Neural cell (in vitro differentiated cells): ENCODE results near the gene LYRM7. TPM values are rescaled to one million over a fixed set of nuclear protein-coding genes. Genes with fewer than 3 reads are reported as not detected.

Source experiments
- H2AFZ ChIP-seq: fragments of 200-600, 300-800 bp; sonication (generic), shearing (Covaris generic); 2 replicates; pipeline ENCODE4 v1.6.0; 2014; ENCODE audit warnings: low read depth, mild to moderate bottlenecking, antibody characterized with exemption, low read length, moderate library complexity
- H3F3A ChIP-seq: fragments of 200-600 bp; shearing (Covaris generic); 2 replicates; pipeline ENCODE4 v1.6.1; 2016; ENCODE audit warnings: mild to moderate bottlenecking, moderate library complexity, mixed read lengths, antibody characterized with exemption, low read length; ENCODE audit not compliant: insufficient read depth, poor library complexity, severe bottlenecking
- H3K27ac ChIP-seq: fragments of 200-600, 300-800 bp; sonication (generic), shearing (Covaris generic); 2 replicates; pipeline ENCODE4 v1.5.1; 2014; ENCODE audit warnings: mild to moderate bottlenecking, low read length, moderate library complexity
- H3K27me3 ChIP-seq: fragments of 300-800, 200-600 bp; sonication (generic), shearing (Covaris generic); 2 replicates; pipeline ENCODE4 v1.6.0; 2014; ENCODE audit warnings: mild to moderate bottlenecking, low read depth, low read length, moderate library complexity; ENCODE audit not compliant: insufficient read depth
- H3K36me3 ChIP-seq: fragments of 300-800, 200-600 bp; sonication (generic), shearing (Covaris generic); 2 replicates; pipeline ENCODE4 v1.5.1; 2014; ENCODE audit warnings: mild to moderate bottlenecking, antibody characterized with exemption, low read length, moderate library complexity; ENCODE audit not compliant: insufficient read depth
- H3K4me2 ChIP-seq: fragments of 300-800, 200-600 bp; sonication (generic), shearing (Covaris generic); 2 replicates; pipeline ENCODE4 v1.6.0; 2014; ENCODE audit warnings: mild to moderate bottlenecking, low read length
- H3K4me3 ChIP-seq: fragments of 300-800, 200-600 bp; sonication (generic), shearing (Covaris generic); 2 replicates; pipeline ENCODE4 v1.5.1; 2014; ENCODE audit warnings: mild to moderate bottlenecking, low read length, moderate library complexity
- H3K79me2 ChIP-seq: fragments of 200-600 bp; shearing (Covaris generic); replicated peaks from 2 replicates; pipeline ENCODE4 v1.6.0; 2014; ENCODE audit warnings: mild to moderate bottlenecking, low read length, moderate library complexity; ENCODE audit not compliant: insufficient read depth
- H3K9ac ChIP-seq: fragments of 300-800, 200-600 bp; sonication (generic), shearing (Covaris generic); 2 replicates; pipeline ENCODE4 v1.6.1; 2016; ENCODE audit warnings: mild to moderate bottlenecking, low read length, mixed read lengths
- H3K9me2 ChIP-seq: fragments of 200-600 bp; shearing (Covaris generic); 2 replicates; pipeline ENCODE4 v1.6.1; 2016; ENCODE audit warnings: mild to moderate bottlenecking, low read length, mixed read lengths; ENCODE audit not compliant: insufficient read depth
- H3K9me3 ChIP-seq: fragments of 200-600, 300-800 bp; sonication (generic), shearing (Covaris generic); 2 replicates; pipeline ENCODE4 v1.6.1; 2016; ENCODE audit warnings: mild to moderate bottlenecking, mixed run types, low read length, moderate library complexity, mixed read lengths
- H4K20me1 ChIP-seq: fragments of 200-600 bp; shearing (Covaris generic); 2 replicates; pipeline ENCODE4 v1.6.1; 2016; ENCODE audit warnings: mild to moderate bottlenecking, mixed run types; ENCODE audit not compliant: insufficient read depth
- CTCF ChIP-seq: fragments of 450-650 bp; IDR thresholded peaks from 2 replicates; pipeline ENCODE4 v1.5.1; 2014; ENCODE audit warnings: antibody characterized with exemption, mild to moderate bottlenecking, moderate library complexity; ENCODE audit not compliant: poor library complexity, severe bottlenecking
- EP300 ChIP-seq: fragments of 450-650 bp; conservative IDR thresholded peaks from 2 replicates; pipeline ENCODE4 v1.6.1; 2014; ENCODE audit warnings: antibody characterized with exemption, mild to moderate bottlenecking, moderate library complexity; ENCODE audit not compliant: poor library complexity, severe bottlenecking
- EZH2 ChIP-seq: fragments of 200-600, 300-800 bp; shearing (Covaris generic), sonication (generic); IDR thresholded peaks from 2 replicates; pipeline ENCODE4 v1.6.1; 2014; ENCODE audit warnings: antibody characterized with exemption, low read length, borderline replicate concordance, mild to moderate bottlenecking; ENCODE audit not compliant: insufficient read depth, poor library complexity, severe bottlenecking
- MXI1 ChIP-seq: fragments of 450-650 bp; conservative IDR thresholded peaks from 2 replicates; pipeline ENCODE4 v1.6.1; 2014; ENCODE audit warnings: antibody characterized with exemption, mild to moderate bottlenecking; ENCODE audit not compliant: poor library complexity, severe bottlenecking
- POLR2AphosphoS5 ChIP-seq: IDR thresholded peaks from 2 replicates; pipeline ENCODE4 v1.6.1; 2012
- RAD21 ChIP-seq: fragments of 450-650 bp; conservative IDR thresholded peaks from 2 replicates; pipeline ENCODE4 v1.6.1; 2014; ENCODE audit warnings: antibody characterized with exemption, mild to moderate bottlenecking, moderate library complexity
- REST ChIP-seq: IDR thresholded peaks from 2 replicates; pipeline ENCODE4 v1.6.1; 2012; ENCODE audit warnings: borderline replicate concordance
- SMC3 ChIP-seq: fragments of 450-650 bp; conservative IDR thresholded peaks from 2 replicates; pipeline ENCODE4 v1.6.1; 2014; ENCODE audit warnings: antibody characterized with exemption, mild to moderate bottlenecking, moderate library complexity; ENCODE audit not compliant: poor library complexity
- TAF1 ChIP-seq: IDR thresholded peaks from 2 replicates; pipeline ENCODE4 v1.6.1; 2012; ENCODE audit warnings: low read depth
- polyA plus RNA-seq: library from polyadenylated mRNA; depleted of rRNA; stranded (reverse); fragments of >200 nt; gene quantifications from 2 replicates; pipeline ENCODE4 v1.2.3, GENCODE V29; 2014

The LYRM7 gene
- polyA plus RNA-seq, 1 donor from 2014 or later = 8.3 TPM

- no peak overlapping the region for H3K9ac ChIP-seq
- no peaks in the 10 kb centered on the region for H4K20me1 ChIP-seq
- no peak overlapping the region for H2AFZ ChIP-seq
- no peaks in the 10 kb centered on the region for H3K36me3 ChIP-seq
- no peak overlapping the region for H3K4me2 ChIP-seq
- no peaks in the 10 kb centered on the region for H3F3A ChIP-seq
- H3K4me3 ChIP-seq = no peak overlapping the region
- no peaks in the 10 kb centered on the region for H3K27me3 ChIP-seq
- no peak for TF ChIP-seq EP300
- H3K9me2 ChIP-seq = no peaks in the 10 kb centered on the region
- H3K27ac ChIP-seq = no peak overlapping the region
- no peaks in the 10 kb centered on the region for H3K9me3 ChIP-seq
- H3K79me2 ChIP-seq = no peaks in the 10 kb centered on the region
These were observed 53.9 kb downstream of the LYRM7 start for GRCh38 chr5:131224387-131225201.

GRCh38 chr5:131225282-131225974, 54.7 kb downstream of the LYRM7 start:
- Histone ChIP-seq H3K9ac (no peak overlapping the region), H4K20me1 (no peaks in the 10 kb centered on the region), H3K27ac (no peak overlapping the region), H3K36me3 (no peaks in the 10 kb centered on the region), H3K79me2 (no peaks in the 10 kb centered on the region), H2AFZ (no peak overlapping the region), H3K4me3 (no peak overlapping the region), H3K9me3 (no peaks in the 10 kb centered on the region), H3F3A (no peaks in the 10 kb centered on the region), H3K9me2 (no peaks in the 10 kb centered on the region), H3K4me2 (no peak overlapping the region), H3K27me3 (no peaks in the 10 kb centered on the region)
- TF ChIP-seq RAD21 = no peak
- TF ChIP-seq EZH2 = no peak
- no peak for TF ChIP-seq POLR2AphosphoS5
- no peak for TF ChIP-seq SMC3
- TF ChIP-seq REST = no peak
- TF ChIP-seq TAF1 = no peak
- TF ChIP-seq MXI1 = no peak
- no peak for TF ChIP-seq EP300
- no peak for TF ChIP-seq CTCF
